IMR-90 (cell line): ENCODE results near the gene ITGB5. TPM values are rescaled to one million over a fixed set of nuclear protein-coding genes. Genes with fewer than 3 reads are reported as not detected.
A peak's percentile ranks its signal among the peaks of the same experiment; 100 is the strongest.

Experiments used
- ATAC-seq: fragments of 200-7000 bp; cut with Tn5 transposase; 2 replicates; pipeline ENCODE4 v1.9.1; 2020; ENCODE audit warnings: low read depth, mild to moderate bottlenecking, moderate library complexity
- BruUV-seq: library from RNA; stranded (reverse); fragments of 400-500 nt; replicated peaks from 2 replicates; lab custom pipeline; 2021; lab: Mats Ljungman, UMichigan
- CTCF ChIA-PET: fragments of 300-600 bp; formaldehyde crosslinking; extraction: SDS; loops from one replicate; lab custom pipeline; 2021; ENCODE audit warnings: antibody characterized with exemption; lab: Yijun Ruan, JAX
- POLR2A ChIA-PET: fragments of 300-600 bp; sonication (Branson Sonifier 250); formaldehyde crosslinking; loops from one replicate; lab custom pipeline; 2022; ENCODE audit warnings: antibody characterized with exemption; ENCODE audit not compliant: unreplicated experiment; lab: Charles Lee
- DNase-seq: peaks from one replicate; pipeline ENCODE4 v3.0.0; 2013
- H2AFZ ChIP-seq: replicated peaks from 2 replicates; pipeline ENCODE3; 2013; ENCODE audit warnings: low read length, mild to moderate bottlenecking; ENCODE audit not compliant: poor library complexity
- H2AK5ac ChIP-seq: 2 replicates; pipeline ENCODE4 v1.6.1; 2013; ENCODE audit warnings: low read depth, low read length, inconsistent platforms
- H2AK9ac ChIP-seq: replicated peaks from 2 replicates; pipeline ENCODE3; 2013; ENCODE audit warnings: mild to moderate bottlenecking, low read depth, low read length, moderate library complexity; ENCODE audit not compliant: poor library complexity
- H2BK120ac ChIP-seq: 2 replicates; pipeline ENCODE4 v1.6.1; 2013; ENCODE audit warnings: low read depth, low read length, inconsistent platforms
- H2BK15ac ChIP-seq: 3 replicates; pipeline ENCODE4 v1.6.1; 2013; ENCODE audit warnings: low read depth, low read length, inconsistent platforms
- H2BK20ac ChIP-seq: 2 replicates; pipeline ENCODE4 v1.6.1; 2013; ENCODE audit warnings: low read depth, mild to moderate bottlenecking, inconsistent platforms, low read length, moderate library complexity
- H2BK5ac ChIP-seq: 2 replicates; pipeline ENCODE4 v1.6.1; 2013; ENCODE audit warnings: mild to moderate bottlenecking, low read depth, low read length, inconsistent platforms; ENCODE audit not compliant: poor library complexity, severe bottlenecking
- H3K14ac ChIP-seq: replicated peaks from 2 replicates; pipeline ENCODE4 v1.6.1; 2013; ENCODE audit warnings: low read depth, low read length, inconsistent platforms
- H3K18ac ChIP-seq: 2 replicates; pipeline ENCODE4 v1.6.1; 2013; ENCODE audit warnings: low read depth, low read length, control low read depth
- H3K23ac ChIP-seq: 2 replicates; pipeline ENCODE4 v1.6.1; 2013; ENCODE audit warnings: low read depth, low read length, inconsistent platforms
- H3K27ac ChIP-seq: 2 replicates; pipeline ENCODE4 v1.5.1; 2013; ENCODE audit warnings: mild to moderate bottlenecking, control low read depth, low read length; ENCODE audit not compliant: insufficient read depth
- H3K27me3 ChIP-seq: 2 replicates; pipeline ENCODE4 v1.6.1; 2013; ENCODE audit warnings: low read length; ENCODE audit not compliant: control insufficient read depth, insufficient read depth
- H3K36me3 ChIP-seq: 2 replicates; pipeline ENCODE4 v1.6.1; 2013; ENCODE audit warnings: low read length, mixed read lengths; ENCODE audit not compliant: control insufficient read depth, insufficient read depth
- H3K4ac ChIP-seq: 2 replicates; pipeline ENCODE4 v1.6.1; 2013; ENCODE audit warnings: low read depth, low read length, inconsistent platforms
- H3K4me1 ChIP-seq: 2 replicates; pipeline ENCODE4 v1.6.1; 2013; ENCODE audit warnings: low read length, mixed read lengths; ENCODE audit not compliant: control insufficient read depth, insufficient read depth
- H3K4me2 ChIP-seq: 2 replicates; pipeline ENCODE4 v1.6.1; 2013; ENCODE audit warnings: low read depth, mild to moderate bottlenecking, control low read depth, low read length, moderate library complexity
- H3K4me3 ChIP-seq: 2 replicates; pipeline ENCODE4 v1.5.1; 2013; ENCODE audit warnings: low read depth, mild to moderate bottlenecking, control low read depth, low read length, moderate library complexity; ENCODE audit not compliant: insufficient read depth
- H3K56ac ChIP-seq: 2 replicates; pipeline ENCODE4 v1.6.1; 2013; ENCODE audit warnings: low read length, inconsistent platforms; ENCODE audit not compliant: insufficient read depth; ENCODE audit errors: extremely low read depth
- H3K79me1 ChIP-seq, 2 experiments: 2 replicates each; pipeline ENCODE4 v1.6.1; 2013; ENCODE audit warnings: low read length in 2 of 2, inconsistent platforms in 1 of 2, low read depth in 1 of 2
- H3K9ac ChIP-seq: 2 replicates; pipeline ENCODE4 v1.6.1; 2013; ENCODE audit warnings: low read depth, low read length, control low read depth
- H3K9me1 ChIP-seq: 2 replicates; pipeline ENCODE4 v1.6.1; 2013; ENCODE audit warnings: low read length, inconsistent platforms; ENCODE audit not compliant: insufficient read depth
- H3K9me3 ChIP-seq: 2 replicates; pipeline ENCODE4 v1.6.1; 2013; ENCODE audit warnings: low read length; ENCODE audit not compliant: control insufficient read depth, insufficient read depth
- H4K20me1 ChIP-seq: 2 replicates; pipeline ENCODE4 v1.6.1; 2013; ENCODE audit warnings: low read length, inconsistent platforms; ENCODE audit not compliant: insufficient read depth
- H4K5ac ChIP-seq: 2 replicates; pipeline ENCODE4 v1.6.1; 2013; ENCODE audit warnings: mild to moderate bottlenecking, low read depth, low read length, control low read depth
- H4K8ac ChIP-seq, 2 experiments: 2 replicates each; pipeline ENCODE4 v1.6.1; 2013; ENCODE audit warnings: low read depth in 2 of 2, low read length in 2 of 2, control low read depth in 1 of 2, inconsistent platforms in 1 of 2
- H4K91ac ChIP-seq: 2 replicates; pipeline ENCODE4 v1.6.1; 2013; ENCODE audit warnings: low read depth, low read length, inconsistent platforms; ENCODE audit not compliant: insufficient read depth
- BHLHE40 ChIP-seq: fragments of 150-350 bp; IDR thresholded peaks from 2 replicates; pipeline ENCODE4 v1.6.1; 2016; ENCODE audit warnings: mild to moderate bottlenecking, low read depth, low read length
- CEBPB ChIP-seq: IDR thresholded peaks from 2 replicates; pipeline ENCODE4 v1.6.1; 2012; ENCODE audit warnings: low read depth, low read length, improper control_type of control experiment
- ELK1 ChIP-seq: fragments of 150-350 bp; IDR thresholded peaks from 2 replicates; pipeline ENCODE4 v1.6.1; 2016; ENCODE audit warnings: low read depth, mild to moderate bottlenecking, low read length, moderate library complexity, borderline replicate concordance
- FOS ChIP-seq: fragments of 150-350 bp; IDR thresholded peaks from 2 replicates; pipeline ENCODE4 v1.6.1; 2016; ENCODE audit warnings: low read depth, low read length
- MAZ ChIP-seq: IDR thresholded peaks from 2 replicates; pipeline ENCODE4 v1.6.1; 2012; ENCODE audit warnings: low read depth, mild to moderate bottlenecking, low read length, improper control_type of control experiment, moderate library complexity, borderline replicate concordance
- MXI1 ChIP-seq: IDR thresholded peaks from 2 replicates; pipeline ENCODE4 v1.6.1; 2012; ENCODE audit warnings: low read depth, mild to moderate bottlenecking, low read length, moderate library complexity, borderline replicate concordance
- POLR2A ChIP-seq: IDR thresholded peaks from 2 replicates; pipeline ENCODE4 v1.6.1; 2012; ENCODE audit warnings: mild to moderate bottlenecking, low read depth, low read length
- RFX5 ChIP-seq: IDR thresholded peaks from 2 replicates; pipeline ENCODE4 v1.8.0; 2012; ENCODE audit warnings: low read depth, mild to moderate bottlenecking, low read length, moderate library complexity
- SMC3 ChIP-seq: fragments of 150-350 bp; IDR thresholded peaks from 2 replicates; pipeline ENCODE4 v1.6.1; 2016; ENCODE audit warnings: low read depth, mild to moderate bottlenecking, antibody characterized with exemption, low read length, moderate library complexity
- WGBS, 2 experiments: methylation state at CpG; one replicate each; pipeline versions ENCODE4 v1.1.5 to v1.1.7; 2013; ENCODE audit warnings: missing lambda C conversion rate in 2 of 2; ENCODE audit not compliant: insufficient read length in 1 of 2; ENCODE audit errors: extremely low coverage in 2 of 2; 5-methylcytosine and 5-hydroxymethylcytosine counted together
- dilution Hi-C: fragments of 300-500 bp; cut with HindIII; formaldehyde crosslinking; loops from one replicate; pipeline ENCODE4 v1.14.3; 2018; ENCODE audit warnings: low sequenced_read_pairs; ENCODE audit not compliant: unreplicated experiment
- in situ Hi-C: fragments of 300-500 bp; cut with MboI; formaldehyde crosslinking; loops from 3 replicates; pipeline ENCODE4 v1.14.3; 2019; ENCODE audit warnings: low sequenced_read_pairs, inconsistent platforms, mixed read lengths
- intact Hi-C: fragments of 100-400 bp; cut with micrococcal nuclease; formaldehyde crosslinking; loops from 2 replicates; pipeline ENCODE4 v1.10.0; 2022
- polyA plus RNA-seq, 3 experiments: library from polyadenylated mRNA; depleted of rRNA; stranded (reverse); fragments of >200 nt; gene quantifications; 2 replicates each; pipeline ENCODE4 v1.2.3, GENCODE V29; 2012; ENCODE audit warnings: low replicate concordance in 1 of 3
- total RNA-seq: library from RNA; depleted of rRNA; stranded (reverse); fragments of >200 nt; gene quantifications from 2 replicates; pipeline ENCODE4 v1.2.3, GENCODE V29; 2012
- TF ChIP-seq, protein P1 (sequence below): fragments of 150-350 bp; IDR thresholded peaks from 2 replicates; pipeline ENCODE4 v1.6.1; 2017; ENCODE audit warnings: mild to moderate bottlenecking, antibody characterized with exemption, low read length, low read depth

The ITGB5 gene
- total and polyA plus RNA-seq, 2 of the 4 experiments (the other 2 are of a cell fraction): 85.0 to 101 TPM

DNA sequence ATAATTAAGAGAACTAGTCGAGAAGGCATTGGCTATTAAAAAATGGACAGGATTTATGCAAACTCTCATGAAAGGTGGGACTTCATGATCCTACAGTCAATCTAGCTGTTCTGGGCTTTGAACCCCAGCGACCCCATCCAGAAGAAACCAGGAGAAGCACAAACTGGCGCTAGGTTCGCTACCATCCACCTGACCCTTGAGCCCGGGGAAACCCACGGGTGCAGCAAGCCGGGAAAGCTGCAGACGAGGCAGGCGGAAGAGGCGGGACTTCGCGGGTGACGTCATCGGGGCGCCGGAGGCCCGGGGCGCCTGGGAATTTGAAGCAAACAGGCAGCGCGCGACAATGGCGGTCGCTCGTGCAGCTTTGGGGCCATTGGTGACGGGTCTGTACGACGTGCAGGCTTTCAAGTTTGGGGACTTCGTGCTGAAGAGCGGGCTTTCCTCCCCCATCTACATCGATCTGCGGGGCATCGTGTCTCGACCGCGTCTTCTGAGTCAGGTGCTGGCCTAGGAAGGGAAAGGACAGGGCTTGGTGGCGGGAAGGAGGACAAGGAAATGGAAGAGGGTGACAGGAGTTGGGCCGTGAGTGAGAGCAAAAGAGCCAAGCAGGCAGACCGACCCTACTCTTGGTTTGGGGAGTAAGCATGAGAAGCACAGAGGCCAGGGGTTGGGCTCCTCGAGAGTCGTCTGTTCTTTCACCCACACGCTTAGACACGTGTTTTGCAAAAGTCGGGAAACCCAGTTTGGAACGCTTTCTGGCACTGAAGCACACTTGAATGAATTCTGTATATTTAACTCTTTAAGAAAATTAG lies 156.8 kb downstream of the ITGB5 start, which contains the start of gene UMPS:
UMPS (plus strand) TSS at position 324 of the 812 bp plus-strand sequence; CDS start at position 344, 20 bp downstream.
- DNase-seq (peak; percentile 73), ATAC-seq (peak; percentile 98)
- Histone ChIP-seq H2BK20ac (no peak within 1 kb of the TSS), H3K27me3 (peaks cover 4% of the 10 kb centered on the region; the same call in 1 of the 2 replicates), H4K5ac (peak within 1 kb of the TSS; percentile 91), H3K56ac (peak within 1 kb of the TSS; percentile 72), H3K4me2 (peak within 1 kb of the TSS; percentile 71), H2BK15ac (0 out of 3 replicates have a peak within 1 kb of the TSS, but pooled peaks have one; percentile 49), H3K4me3 (peak within 1 kb of the TSS; percentile 72), H3K4ac (peak within 1 kb of the TSS; percentile 87), H4K8ac (peak within 1 kb of the TSS; percentile 98 to 100), H2BK120ac (peak within 1 kb of the TSS; percentile 57), H3K23ac (peak within 1 kb of the TSS; percentile 88), H4K91ac (peak within 1 kb of the TSS; percentile 97), H2AFZ (peak within 1 kb of the TSS; percentile 96), H2AK5ac (peak within 1 kb of the TSS; percentile 90), H3K36me3 (no peaks in the 10 kb centered on the region; the same call in 1 of the 2 replicates), H4K20me1 (no peaks in the 10 kb centered on the region; the same call in 1 of the 2 replicates), H3K9me1 (peaks cover 3% of the 10 kb centered on the region; the same call in 1 of the 2 replicates), H3K14ac (peak within 1 kb of the TSS; percentile 94), H3K9me3 (no peaks in the 10 kb centered on the region), H3K9ac (peak within 1 kb of the TSS; percentile 91), H3K4me1 (no peaks in the 10 kb centered on the region), H2BK5ac (peak within 1 kb of the TSS; percentile 58), H3K27ac (peak within 1 kb of the TSS; percentile 67), H3K18ac (peak within 1 kb of the TSS; percentile 55), H3K79me1 (peaks cover 22 to 37% of the 10 kb centered on the region in 2 experiments), H2AK9ac (peak within 1 kb of the TSS; percentile 98)
- intact Hi-C loops: loop anchor here (2.0 kb wide), 1 partner anchor 42 kb away; no protein-coding TSS in a partner anchor
- POLR2A ChIA-PET: no interaction called here
- dilution Hi-C loops: no loop called here
- 0% methylated on average over 18 of the region's 44 CpGs; no CpG with 5 or more reads in 1 of the 2 experiments for WGBS, 2 experiments
- in situ Hi-C loops: loop anchor here (25.0 kb wide), 1 partner anchor 832 kb away; no protein-coding TSS in a partner anchor
- CTCF ChIA-PET: no interaction called here
- TF ChIP-seq MXI1: peak; percentile 72
- TF ChIP-seq BHLHE40: 0 out of 2 replicates have a peak, but pooled peaks have one; percentile 20
- TF ChIP-seq RFX5: no peak
- TF ChIP-seq SMC3: no peak
- 0 out of 2 replicates have a peak, but pooled peaks have one; percentile 6 for TF ChIP-seq CEBPB
- TF ChIP-seq MAZ: peak; percentile 36; the same call in 1 of the 2 replicates
- TF ChIP-seq ELK1: no peak
- TF ChIP-seq, protein P1, sequence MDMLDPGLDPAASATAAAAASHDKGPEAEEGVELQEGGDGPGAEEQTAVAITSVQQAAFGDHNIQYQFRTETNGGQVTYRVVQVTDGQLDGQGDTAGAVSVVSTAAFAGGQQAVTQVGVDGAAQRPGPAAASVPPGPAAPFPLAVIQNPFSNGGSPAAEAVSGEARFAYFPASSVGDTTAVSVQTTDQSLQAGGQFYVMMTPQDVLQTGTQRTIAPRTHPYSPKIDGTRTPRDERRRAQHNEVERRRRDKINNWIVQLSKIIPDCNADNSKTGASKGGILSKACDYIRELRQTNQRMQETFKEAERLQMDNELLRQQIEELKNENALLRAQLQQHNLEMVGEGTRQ: no peak
- peak; percentile 64; the same call in 1 of the 2 replicates for TF ChIP-seq POLR2A
- peak; percentile 38; the same call in 1 of the 2 replicates for TF ChIP-seq FOS
- BruUV-seq: no TSS peak
